Measurements from ENCODE around the gene SIN3B.
"Not testable (repeated sequence)": the region's sequence is repeated elsewhere in the genome, so short reads cannot be mapped to it uniquely, and the experiment has no call there.

Gene SIN3B

GRCh38 chr19:16872728-16873127 is 43.5 kb downstream of the SIN3B start:
- DNase-seq, result no peak

GRCh38 chr19:16873594-16873993 is 44.4 kb downstream of the SIN3B start:
- no peak for DNase-seq

- DNase-seq, result no peak
These were observed 45.2 kb downstream of the SIN3B start for GRCh38 chr19:16874250-16874977.

GRCh38 chr19:16874978-16875299 is 45.7 kb downstream of the SIN3B start:
- DNase-seq, result not testable (repeated sequence)

GRCh38 chr19:16875584-16876555 is 46.7 kb downstream of the SIN3B start:
- DNase-seq, result no peak

GRCh38 chr19:16876904-16877361 is 47.7 kb downstream of the SIN3B start:
- no peak for DNase-seq

- DNase-seq, result no peak
These were observed 48.4 kb downstream of the SIN3B start for GRCh38 chr19:16877581-16877980.

- DNase-seq, result no peak
These were observed 49.2 kb downstream of the SIN3B start for GRCh38 chr19:16878181-16878965.

- no peak for DNase-seq
These were observed 51.8 kb downstream of the SIN3B start for GRCh38 chr19:16880884-16881554.

- DNase-seq, result no peak
These were observed 52.9 kb downstream of the SIN3B start for GRCh38 chr19:16882146-16882545.

- DNase-seq, result no peak
These were observed 54.3 kb downstream of the SIN3B start for GRCh38 chr19:16883522-16883921.

GRCh38 chr19:16885166-16885565 is 56.0 kb downstream of the SIN3B start:
- no peak for DNase-seq

- DNase-seq, result no peak
These were observed 57.2 kb downstream of the SIN3B start for GRCh38 chr19:16886305-16886880.

- DNase-seq, result no peak
These were observed 58.4 kb downstream of the SIN3B start for GRCh38 chr19:16887353-16888265.

- DNase-seq, result no peak
These were observed 59.6 kb downstream of the SIN3B start, which contains the start of gene F2RL3 for GRCh38 chr19:16888629-16889365. Gene F2RL3, plus strand, starts transcription at chr19:16888999. Its CDS starts 191 bp downstream, at chr19:16889190.

- DNase-seq, result no peak
These were observed 60.2 kb downstream of the SIN3B start for GRCh38 chr19:16889366-16889882.

GRCh38 chr19:16889883-16890460 is 60.8 kb downstream of the SIN3B start:
- DNase-seq, result no peak

GRCh38 chr19:16890461-16891184 is 61.4 kb downstream of the SIN3B start:
- no peak for DNase-seq
